SK-N-SH (cell line): ENCODE data around the gene RPS6KL1. TPM values are rescaled to one million over a fixed set of nuclear protein-coding genes. Genes with fewer than 3 reads are reported as not detected.

Source experiments
- CTCF ChIA-PET: fragments of 300-600, 350-600 bp; formaldehyde crosslinking; extraction: SDS; loops from one replicate; lab custom pipeline; 2021; lab: Yijun Ruan, JAX
- POLR2A ChIA-PET: fragments of 350-600 bp; sonication (Branson Sonifier 250); formaldehyde crosslinking; extraction: SDS; loops from one replicate; lab custom pipeline; 2020; ENCODE audit warnings: antibody characterized with exemption, inconsistent platforms; lab: Yijun Ruan, JAX
- DNase-seq: peaks from one replicate; pipeline ENCODE4 v3.0.0; 2012
- H2AFZ ChIP-seq: fragments of 200-600 bp; sonication (generic); 2 replicates; pipeline ENCODE4 v1.8.1; 2016; ENCODE audit warnings: antibody characterized with exemption, mild to moderate bottlenecking, low read depth
- H3F3A ChIP-seq: fragments of 200-600 bp; sonication (generic); replicated peaks from 2 replicates; pipeline ENCODE3; 2016; ENCODE audit warnings: antibody characterized with exemption, mild to moderate bottlenecking; ENCODE audit not compliant: insufficient read depth
- H3K27ac ChIP-seq, 2 experiments: fragments of 200-500 bp in 1 of 2; fragments of 200-600 bp in 1 of 2; sonication (Bioruptor generic) in 1 of 2; sonication (generic), shearing (Covaris generic) in 1 of 2; 2 replicates each; pipeline versions ENCODE4 v1.5.1 to v1.6.1; 2014 to 2016; ENCODE audit warnings: low read depth in 2 of 2, inconsistent platforms in 1 of 2, low read length in 1 of 2, mild to moderate bottlenecking in 1 of 2, mixed read lengths in 1 of 2
- H3K27me3 ChIP-seq: fragments of 200-600 bp; sonication (generic), shearing (Covaris generic); 2 replicates; pipeline ENCODE4 v1.6.1; 2016; ENCODE audit warnings: mixed run types; ENCODE audit not compliant: insufficient read depth
- H3K36me3 ChIP-seq, 2 experiments: fragments of 200-500 bp in 1 of 2; fragments of 200-600 bp in 1 of 2; sonication (Bioruptor generic) in 1 of 2; sonication (generic) in 1 of 2; replicated peaks in 1 of 2; 2 replicates each; pipeline versions ENCODE3 to v1.5.1; 2014 to 2016; ENCODE audit warnings: low read length in 1 of 2, mild to moderate bottlenecking in 1 of 2; ENCODE audit not compliant: insufficient read depth in 2 of 2, control insufficient read depth in 1 of 2
- H3K4me1 ChIP-seq, 2 experiments: fragments of 200-500 bp in 1 of 2; fragments of 200-600 bp in 1 of 2; sonication (Bioruptor generic) in 1 of 2; sonication (generic), shearing (Covaris generic) in 1 of 2; 2 replicates each; pipeline versions ENCODE4 v1.5.1 to v1.6.1; 2014 to 2016; ENCODE audit warnings: low read depth in 1 of 2, low read length in 1 of 2, mixed run types in 1 of 2; ENCODE audit not compliant: insufficient read depth in 2 of 2, control insufficient read depth in 1 of 2
- H3K4me2 ChIP-seq: fragments of 200-600 bp; sonication (generic), shearing (Covaris generic); 2 replicates; pipeline ENCODE4 v1.6.1; 2017; ENCODE audit warnings: mixed run types
- H3K4me3 ChIP-seq, 2 experiments: fragments of 200-500 bp in 1 of 2; fragments of 200-600 bp in 1 of 2; sonication (Bioruptor generic) in 1 of 2; sonication (generic), shearing (Covaris generic) in 1 of 2; 2 replicates each; pipeline versions ENCODE4 v1.5.1 to v1.8.1; 2014 to 2016; ENCODE audit warnings: low read depth in 2 of 2, inconsistent platforms in 1 of 2, low read length in 1 of 2, mild to moderate bottlenecking in 1 of 2, mixed read lengths in 1 of 2, moderate library complexity in 1 of 2
- H3K79me2 ChIP-seq: fragments of 200-600 bp; sonication (generic); 2 replicates; pipeline ENCODE4 v1.8.1; 2017; ENCODE audit warnings: mild to moderate bottlenecking; ENCODE audit not compliant: insufficient read depth
- H3K9ac ChIP-seq: fragments of 200-600 bp; sonication (generic); 2 replicates; pipeline ENCODE4 v1.6.1; 2017; ENCODE audit warnings: mixed run types
- H3K9me2 ChIP-seq: fragments of 200-600 bp; sonication (generic); 2 replicates; pipeline ENCODE4 v1.6.1; 2017; ENCODE audit warnings: mixed run types
- H3K9me3 ChIP-seq: fragments of 200-600 bp; sonication (generic); 2 replicates; pipeline ENCODE4 v1.6.1; 2017; ENCODE audit warnings: mixed run types, mild to moderate bottlenecking, moderate library complexity
- H4K20me1 ChIP-seq: fragments of 200-600 bp; sonication (generic); 2 replicates; pipeline ENCODE4 v1.6.1; 2017; ENCODE audit warnings: mild to moderate bottlenecking, mixed run types; ENCODE audit not compliant: insufficient read depth
- CHD2 ChIP-seq: fragments of 150-350 bp; IDR thresholded peaks from 2 replicates; pipeline ENCODE4 v1.6.1; 2018; ENCODE audit warnings: low read length; ENCODE audit not compliant: partially characterized antibody
- CTCF ChIP-seq: fragments of 200-600 bp; sonication (generic); IDR thresholded peaks from 2 replicates; pipeline ENCODE4 v1.6.1; 2017; ENCODE audit warnings: antibody characterized with exemption, mild to moderate bottlenecking, moderate library complexity
- FOSL2 ChIP-seq: IDR thresholded peaks from 2 replicates; pipeline ENCODE4 v1.4.0; 2012; ENCODE audit warnings: low read depth, mild to moderate bottlenecking, moderate library complexity, borderline replicate concordance
- FOXJ3 ChIP-seq: sonication (generic); formaldehyde crosslinking; IDR thresholded peaks from 2 replicates; pipeline ENCODE4 v1.5.1; 2020; ENCODE audit warnings: mild to moderate bottlenecking, missing genetic modification reagents
- GABPA ChIP-seq: IDR thresholded peaks from 2 replicates; pipeline ENCODE4 v1.4.0; 2012; ENCODE audit warnings: low read depth, mild to moderate bottlenecking
- IRF3 ChIP-seq: fragments of 150-350 bp; IDR thresholded peaks from 2 replicates; pipeline ENCODE4 v1.6.1; 2016; ENCODE audit warnings: mild to moderate bottlenecking, low read depth, low read length
- MEF2A ChIP-seq: IDR thresholded peaks from 2 replicates; pipeline ENCODE4 v1.4.0; 2012; ENCODE audit warnings: low read depth, borderline replicate concordance
- MXI1 ChIP-seq: IDR thresholded peaks from 2 replicates; pipeline ENCODE4 v1.6.1; 2012; ENCODE audit warnings: mild to moderate bottlenecking, low read depth, low read length, improper control_type of control experiment
- POLR2AphosphoS5 ChIP-seq: IDR thresholded peaks from 2 replicates; pipeline ENCODE4 v1.6.1; 2012; ENCODE audit warnings: low read depth, low read length
- RAD21 ChIP-seq: IDR thresholded peaks from 2 replicates; pipeline ENCODE4 v1.6.1; 2012; ENCODE audit warnings: mild to moderate bottlenecking, low read length
- RCOR1 ChIP-seq: fragments of 150-350 bp; IDR thresholded peaks from 2 replicates; pipeline ENCODE4 v1.6.1; 2017; ENCODE audit warnings: antibody characterized with exemption, low read length
- REST ChIP-seq: IDR thresholded peaks from 2 replicates; pipeline ENCODE4 v1.6.1; 2012; ENCODE audit warnings: mild to moderate bottlenecking, low read depth, low read length, moderate library complexity
- RFX5 ChIP-seq: IDR thresholded peaks from 2 replicates; pipeline ENCODE4 v1.6.1; 2012; ENCODE audit warnings: mild to moderate bottlenecking, improper control_type of control experiment, low read length
- SIN3A ChIP-seq: IDR thresholded peaks from 2 replicates; pipeline ENCODE4 v1.6.1; 2012; ENCODE audit warnings: low read depth, mild to moderate bottlenecking, low read length, moderate library complexity, borderline replicate concordance
- SMC3 ChIP-seq: IDR thresholded peaks from 2 replicates; pipeline ENCODE4 v1.6.1; 2012; ENCODE audit warnings: low read depth, low read length, improper control_type of control experiment
- TAF1 ChIP-seq: IDR thresholded peaks from 2 replicates; pipeline ENCODE4 v1.6.1; 2012; ENCODE audit warnings: low read depth, mild to moderate bottlenecking, low read length, moderate library complexity, borderline replicate concordance
- TEAD4 ChIP-seq: IDR thresholded peaks from 2 replicates; pipeline ENCODE4 v1.4.0; 2012; ENCODE audit warnings: mild to moderate bottlenecking, borderline replicate concordance; ENCODE audit not compliant: insufficient read depth
- WGBS: methylation state at CpG from one replicate; pipeline ENCODE4 v1.1.6; 2017; ENCODE audit warnings: low lambda C conversion rate; 5-methylcytosine and 5-hydroxymethylcytosine counted together
- polyA plus RNA-seq, 3 experiments: library from polyadenylated mRNA; depleted of rRNA; stranded (reverse); fragments of >200 nt; gene quantifications; 2 replicates each; pipeline ENCODE4 v1.2.3, GENCODE V29; 2012

Gene RPS6KL1
- polyA plus RNA-seq, 1 of the 3 experiments (the other 2 are of a cell fraction): 2.5 TPM

GRCh38 chr14:74861734-74862090, 61.3 kb downstream of the RPS6KL1 start (continued):
- no peak for TF ChIP-seq REST

GRCh38 chr14:74860899-74861733, 61.9 kb downstream of the RPS6KL1 start:
- POLR2A ChIA-PET: interaction anchor here (1.0 to 1.9 kb wide), 5 partner anchors 15 to 46 kb away, joined by 3 to 8 read pairs (median 7); no protein-coding TSS in a partner anchor
- Histone ChIP-seq H3K27ac (no peak overlapping the region), H3K27me3 (no peaks in the 10 kb centered on the region), H3K9me3 (no peaks in the 10 kb centered on the region), H3K4me3 (no peak overlapping the region), H3K4me1 (no peaks in the 10 kb centered on the region; a peak in 1 of 4 replicates), H4K20me1 (no peaks in the 10 kb centered on the region), H3K79me2 (no peaks in the 10 kb centered on the region), H2AFZ (no peak overlapping the region), H3K9me2 (no peaks in the 10 kb centered on the region), H3K4me2 (no peak overlapping the region), H3K36me3 (no peaks in the 10 kb centered on the region), H3F3A (no peaks in the 10 kb centered on the region), H3K9ac (no peak overlapping the region)
- WGBS: 35% methylated on average over 7 of the region's 7 CpGs
- TF ChIP-seq TEAD4 (no peak), FOXJ3 (CRISPR knock-in tag) (no peak), CHD2 (peak; percentile 51), RFX5 (peak; percentile 71; the same call in 1 of the 2 replicates), SMC3 (peak; percentile 73), CTCF (peak; percentile 87), FOSL2 (no peak), MXI1 (0 out of 2 replicates have a peak, but pooled peaks have one; percentile 45), MEF2A (no peak), RCOR1 (0 out of 2 replicates have a peak, but pooled peaks have one; percentile 25), POLR2AphosphoS5 (no peak), GABPA (no peak), TAF1 (no peak), RAD21 (peak; percentile 94), IRF3 (no peak), SIN3A (0 out of 2 replicates have a peak, but pooled peaks have one; percentile 28)
- CTCF ChIA-PET: interaction anchor here (0.6 to 20.8 kb wide), 56 partner anchors 11 to 700 kb away, joined by 3 to 537 read pairs (median 4); partner anchors contain the start of genes ACYP1, DLST, EIF2B2 and NEK9
- peak; percentile 82 for DNase-seq
